ENCODE results near the gene CCBE1. TPM values are rescaled to one million over a fixed set of nuclear protein-coding genes. Genes with fewer than 3 reads are reported as not detected.
"Not testable (repeated sequence)": the region's sequence is repeated elsewhere in the genome, so short reads cannot be mapped to it uniquely, and the experiment has no call there.

The CCBE1 gene
- total RNA-seq, 1 donor from 2014 or later = 3.6 TPM

DNA sequence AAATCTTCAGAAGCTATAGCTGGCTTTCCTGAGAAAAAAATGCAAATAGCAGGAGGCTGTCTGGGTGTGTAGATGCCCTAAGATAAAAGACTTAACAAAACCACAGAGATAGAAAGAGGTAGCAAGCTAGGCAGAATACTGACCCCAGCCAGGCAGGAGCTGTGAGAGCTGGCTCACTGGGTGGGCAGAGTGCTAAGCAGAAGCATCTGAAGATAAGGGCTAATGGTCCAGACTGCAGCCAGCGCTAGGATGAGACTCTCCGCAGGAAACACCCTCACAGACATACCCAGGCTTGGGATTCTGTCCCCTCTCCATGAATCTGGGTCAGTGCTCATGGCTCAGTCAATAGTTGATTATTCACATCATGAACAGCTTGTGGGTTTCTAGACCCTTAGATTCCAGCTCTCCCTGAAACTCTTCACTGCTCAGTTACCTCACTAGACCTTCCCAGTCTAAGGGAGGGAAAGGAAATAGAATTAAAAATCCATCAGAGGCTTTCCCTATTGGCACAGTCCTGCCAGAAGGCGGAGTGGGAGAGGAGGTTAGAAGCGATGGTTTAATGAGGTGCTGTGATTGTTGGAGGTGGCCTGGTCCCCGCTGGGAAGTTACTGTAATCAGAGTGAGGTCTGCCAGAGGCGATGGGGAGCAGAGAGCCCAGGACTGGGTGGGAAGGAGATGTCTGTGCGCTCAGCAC is 21.4 kb upstream of the CCBE1 start:
- intact Hi-C loops (cut with DNase I) = no loop called here
- DNase-seq (ENCODE audit: missing footprints) (no peak), ATAC-seq (no peak)

DNA sequence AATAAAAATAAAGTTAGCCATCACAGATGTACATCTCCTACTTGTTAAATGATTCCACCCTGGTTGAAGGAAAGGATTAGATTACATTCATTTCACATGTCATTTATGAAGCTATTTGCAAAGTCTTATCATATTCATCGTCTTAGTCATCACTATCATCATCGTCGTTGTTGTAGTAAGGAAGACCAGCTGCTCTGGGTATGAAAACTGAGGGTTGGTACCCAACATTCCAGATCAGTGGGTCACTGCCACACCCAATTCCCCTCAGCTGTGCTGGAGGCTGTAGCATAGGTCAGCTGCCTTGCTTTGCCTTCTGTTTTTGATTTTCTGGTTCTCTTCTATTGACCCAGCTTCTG is 20.9 kb upstream of the CCBE1 start:
- ATAC-seq (no peak), DNase-seq (ENCODE audit: missing footprints) (no peak)
- intact Hi-C loops (cut with DNase I) = no loop called here

GRCh38 chr18:59717291-59717690 is 20.1 kb upstream of the CCBE1 start:
- ATAC-seq (no peak), DNase-seq (ENCODE audit: missing footprints) (no peak)
- intact Hi-C loops (cut with DNase I) = no loop called here

DNA sequence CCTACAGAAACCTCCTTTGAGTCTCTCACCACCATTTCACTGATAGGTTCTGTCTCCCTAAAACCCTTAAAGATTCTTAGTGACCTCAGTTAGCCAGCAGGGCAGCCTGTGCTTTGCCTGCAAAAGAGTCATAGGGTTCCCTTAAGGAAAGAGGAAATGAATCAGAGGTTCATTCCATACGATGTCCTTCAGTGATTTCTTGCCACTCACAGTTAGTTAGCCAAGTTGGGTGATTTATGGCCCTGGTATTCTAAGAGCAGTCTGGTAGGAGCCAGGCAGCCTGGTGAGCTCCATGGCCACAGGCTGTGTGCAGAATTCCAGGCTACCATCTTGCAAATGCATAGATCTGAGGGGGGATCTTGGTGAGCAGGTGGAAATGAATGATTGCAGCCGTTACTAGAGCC is 18.7 kb upstream of the CCBE1 start:
- DNase-seq (ENCODE audit: missing footprints) = no peak
- no peak for ATAC-seq
- intact Hi-C loops (cut with DNase I) = no loop called here

DNA sequence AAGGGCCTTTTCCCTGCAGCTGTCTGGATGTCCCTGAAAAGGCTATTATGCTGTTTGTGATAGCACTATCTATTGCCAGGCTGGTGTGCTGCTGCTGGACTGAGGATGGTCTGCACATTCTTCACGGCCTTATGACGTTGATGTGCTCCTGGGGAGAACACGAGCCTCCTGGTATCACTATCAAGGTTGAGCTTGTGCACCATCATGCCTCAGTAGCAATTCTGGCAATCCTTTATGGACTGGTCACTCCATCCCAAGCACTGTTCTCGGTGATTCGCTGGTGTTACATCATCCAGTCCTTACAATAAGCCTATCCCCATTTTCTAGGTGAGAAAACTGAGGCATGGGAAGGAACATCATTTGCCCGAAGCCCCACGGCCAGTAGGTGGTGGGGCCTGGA is 18.2 kb upstream of the CCBE1 start:
- intact Hi-C loops (cut with DNase I) = no loop called here
- no peak for ATAC-seq
- DNase-seq (ENCODE audit: missing footprints) = no peak

DNA sequence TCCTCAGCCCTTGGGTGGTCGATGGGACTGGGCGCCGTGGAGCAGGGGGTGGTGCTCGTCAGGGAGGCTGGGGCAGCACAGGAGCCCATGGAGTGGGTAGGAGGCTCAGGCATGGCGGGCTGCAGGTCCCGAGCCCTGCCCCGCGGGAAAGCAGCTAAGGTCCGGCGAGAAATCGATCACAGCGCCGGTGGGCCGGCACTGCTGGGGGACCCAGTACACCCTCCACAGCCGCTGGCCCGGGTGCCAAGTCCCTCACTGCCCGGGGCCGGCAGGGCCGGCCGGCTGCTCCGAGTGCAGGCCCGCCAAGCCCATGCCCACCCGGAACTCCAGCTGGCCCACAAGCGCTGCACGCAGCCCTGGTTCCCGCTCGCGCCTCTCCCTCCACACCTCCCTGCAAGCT is 16.9 kb upstream of the CCBE1 start:
- intact Hi-C loops (cut with DNase I); DNase-seq (ENCODE audit: missing footprints); ATAC-seq: not testable (repeated sequence)

GRCh38 chr18:59712311-59712710 is 15.1 kb upstream of the CCBE1 start:
- intact Hi-C loops (cut with DNase I) = no loop called here
- no peak for ATAC-seq

GRCh38 chr18:59708988-59709387 is 11.8 kb upstream of the CCBE1 start:
- no peak for ATAC-seq
- DNase-seq (ENCODE audit: missing footprints) = no peak
- intact Hi-C loops (cut with DNase I) = no loop called here

More at GRCh38 chr18:59712311-59712710, 15.1 kb upstream of the CCBE1 start:
- no peak for DNase-seq (ENCODE audit: missing footprints)

GRCh38 chr18:59707306-59707705 is 10.1 kb upstream of the CCBE1 start:
- DNase-seq (ENCODE audit: missing footprints) = no peak
- ATAC-seq = no peak
- intact Hi-C loops (cut with DNase I) = no loop called here

DNA sequence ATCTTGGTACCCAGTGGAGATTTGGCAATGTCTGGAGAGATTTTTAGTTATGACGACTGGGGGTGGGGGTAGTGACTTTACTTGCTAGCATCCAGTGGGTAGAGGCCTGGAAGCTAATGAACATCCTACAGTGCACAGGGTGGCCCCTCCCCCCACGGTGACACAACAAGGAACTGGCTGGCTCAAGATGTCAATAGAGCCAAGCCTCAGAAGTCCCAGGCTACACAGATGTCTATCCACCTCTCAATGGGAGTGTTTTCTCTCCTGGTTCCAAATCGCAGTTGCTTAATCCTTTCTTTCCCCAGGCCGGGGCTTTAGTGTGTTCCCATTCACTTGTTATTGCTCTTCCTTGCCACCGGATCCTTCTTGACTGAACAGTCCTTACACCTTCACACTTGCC is 9.3 kb upstream of the CCBE1 start:
- intact Hi-C loops (cut with DNase I) = no loop called here
- DNase-seq (ENCODE audit: missing footprints) (no peak), ATAC-seq (no peak)

GRCh38 chr18:59705145-59705544 is 7.9 kb upstream of the CCBE1 start:
- DNase-seq (ENCODE audit: missing footprints) = no peak
- ATAC-seq = no peak
- intact Hi-C loops (cut with DNase I) = no loop called here

- ATAC-seq (no peak), DNase-seq (ENCODE audit: missing footprints) (no peak)
- intact Hi-C loops (cut with DNase I) = no loop called here
Measured at GRCh38 chr18:59704146-59704545, 6.9 kb upstream of the CCBE1 start.

- ATAC-seq (no peak), DNase-seq (ENCODE audit: missing footprints) (no peak)
- intact Hi-C loops (cut with DNase I) = no loop called here
Measured at GRCh38 chr18:59701272-59701671, 4.0 kb upstream of the CCBE1 start.

DNA sequence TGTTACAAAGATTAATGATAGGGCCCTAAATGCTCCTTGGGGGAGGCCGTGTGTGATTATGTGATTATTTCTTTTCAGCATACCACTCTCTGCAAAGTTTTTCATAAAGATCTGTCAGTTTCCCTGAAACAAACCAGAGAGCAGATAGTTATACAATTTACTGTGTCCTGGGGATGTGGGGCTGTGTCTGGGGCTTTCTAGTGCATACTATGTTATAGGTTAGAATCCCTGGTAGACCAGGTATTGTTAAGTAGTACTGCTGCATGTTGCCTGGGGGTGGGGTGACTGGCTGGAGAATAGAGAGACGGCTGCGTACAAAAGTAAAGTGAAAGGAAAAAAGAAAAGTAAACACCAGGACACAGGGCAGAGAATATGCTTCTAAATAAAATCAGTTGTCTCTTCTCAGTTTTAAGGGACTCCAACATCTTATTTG is 3.3 kb upstream of the CCBE1 start:
- no peak for ATAC-seq
- intact Hi-C loops (cut with DNase I) = no loop called here
- no peak for DNase-seq (ENCODE audit: missing footprints)

DNA sequence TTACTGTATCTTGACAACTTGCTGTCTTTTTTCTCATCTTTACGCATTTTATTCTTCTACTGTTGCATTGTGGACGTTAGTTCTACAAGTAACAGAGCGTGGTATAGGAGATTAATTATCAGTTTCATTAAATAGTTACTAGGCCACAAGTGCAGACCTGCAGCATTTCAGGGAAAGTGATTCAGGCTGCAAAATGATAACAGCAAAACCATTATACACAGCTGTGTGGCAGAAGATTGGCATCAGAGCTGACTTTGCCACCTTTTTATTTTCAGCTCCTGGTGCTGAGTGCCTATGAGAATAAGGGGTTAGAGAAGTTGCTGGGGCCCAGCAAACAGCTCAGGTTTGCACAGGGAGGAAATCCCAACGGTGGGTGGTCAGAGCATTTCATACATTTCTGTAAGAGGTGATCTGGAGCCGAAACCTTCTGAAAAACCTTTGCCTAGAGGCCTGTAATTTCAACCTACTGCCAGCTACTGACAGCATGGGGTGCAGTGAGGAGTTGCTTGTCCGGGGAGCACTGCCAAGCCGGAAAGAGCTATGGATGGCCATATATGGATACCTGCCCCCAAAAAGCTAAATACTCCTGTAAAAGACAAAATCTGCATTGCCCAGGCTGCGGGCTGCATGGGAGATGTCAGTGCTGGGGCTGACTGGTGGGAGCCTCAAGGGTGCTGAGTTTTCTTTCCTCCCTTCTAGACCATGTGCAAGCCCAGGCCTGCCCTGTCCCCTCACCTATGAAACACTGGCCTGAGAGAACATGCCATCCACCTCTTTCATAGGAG is 2.7 kb upstream of the CCBE1 start:
- no peak for ATAC-seq
- intact Hi-C loops (cut with DNase I) = loop anchor here (5.0 to 10.0 kb wide), 3 partner anchors 122 to 243 kb away; no protein-coding TSS in a partner anchor

GRCh38 chr18:59699061-59699460 is 1.8 kb upstream of the CCBE1 start:
- DNase-seq (ENCODE audit: missing footprints) (no peak), ATAC-seq (no peak)
- intact Hi-C loops (cut with DNase I) = loop anchor here (5.0 to 10.0 kb wide), 3 partner anchors 123 to 242 kb away; no protein-coding TSS in a partner anchor

More for the DNA sequence above, 2.7 kb upstream of the CCBE1 start:
- DNase-seq (ENCODE audit: missing footprints) = no peak

DNA sequence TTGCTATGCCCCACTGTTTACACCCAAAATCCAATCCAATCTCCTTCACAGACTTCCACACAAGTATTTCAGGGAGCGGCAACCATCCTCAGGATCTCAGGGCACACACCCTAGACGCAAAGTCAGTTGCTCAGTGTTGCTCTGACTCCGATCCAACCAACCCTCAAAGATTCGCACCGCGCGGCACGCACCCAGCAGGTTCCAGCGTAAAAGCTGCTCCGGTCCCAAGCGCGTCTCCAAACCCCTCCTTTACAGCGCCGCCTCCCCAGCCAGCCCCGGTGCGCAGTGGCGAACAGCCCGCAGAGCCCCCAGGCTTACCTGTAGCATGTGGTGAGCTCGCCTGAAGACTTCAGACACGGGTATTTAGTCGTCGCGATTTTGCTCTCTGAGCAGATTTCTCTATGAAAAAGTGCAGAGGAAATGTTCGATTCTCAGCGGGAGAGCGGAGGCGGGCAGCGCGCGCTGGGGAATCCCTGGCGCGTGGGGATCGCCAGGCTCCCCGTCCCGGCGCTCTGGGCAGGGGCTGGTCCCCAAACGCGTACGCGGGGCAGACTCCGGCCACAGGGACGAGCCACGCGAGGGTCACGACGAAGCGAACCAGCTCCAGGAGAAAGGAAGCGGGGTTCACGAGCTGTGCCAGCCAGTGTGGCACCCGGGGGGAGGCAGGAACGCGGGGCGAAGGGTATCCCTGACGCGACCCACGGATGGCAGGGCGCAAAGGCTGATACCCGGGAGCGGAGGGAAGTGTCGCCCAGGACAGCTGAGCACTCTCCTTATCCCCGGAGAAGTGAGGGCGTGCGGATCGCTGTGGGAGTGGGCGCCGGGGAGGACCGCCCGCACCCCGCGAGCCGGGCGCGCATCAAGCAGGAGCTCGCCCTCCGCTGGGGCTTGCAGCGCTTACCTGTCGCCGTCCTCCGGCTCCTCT is 650 bp downstream of the CCBE1 start:
- DNase-seq (ENCODE audit: missing footprints) (no peak), ATAC-seq (peak; percentile 45)
- intact Hi-C loops (cut with DNase I) = loop anchor here (5.0 to 10.0 kb wide), 3 partner anchors 126 to 239 kb away; no protein-coding TSS in a partner anchor

DNA sequence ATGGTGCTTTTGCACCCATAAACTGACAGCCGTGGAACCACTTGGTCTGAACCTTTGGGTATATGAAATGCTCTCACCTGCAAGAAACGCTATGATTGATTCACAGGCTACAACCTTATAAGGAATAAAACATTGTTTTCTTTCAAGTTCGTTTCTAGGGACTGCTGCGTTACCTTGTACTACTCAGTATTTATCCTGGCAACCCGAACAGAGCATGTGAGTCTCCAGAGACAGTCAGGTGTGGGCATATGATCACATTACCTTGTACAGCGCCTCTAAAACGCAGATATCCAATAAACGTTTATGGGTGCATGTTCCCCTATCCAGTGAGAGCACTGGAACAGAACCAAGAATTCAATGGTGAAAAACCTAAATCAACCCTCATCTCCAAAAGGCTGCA is 1.7 kb downstream of the CCBE1 start:
- intact Hi-C loops (cut with DNase I) = loop anchor here (5.0 to 10.0 kb wide), 3 partner anchors 127 to 238 kb away; no protein-coding TSS in a partner anchor
- ATAC-seq = no peak
- DNase-seq (ENCODE audit: missing footprints) = no peak

DNA sequence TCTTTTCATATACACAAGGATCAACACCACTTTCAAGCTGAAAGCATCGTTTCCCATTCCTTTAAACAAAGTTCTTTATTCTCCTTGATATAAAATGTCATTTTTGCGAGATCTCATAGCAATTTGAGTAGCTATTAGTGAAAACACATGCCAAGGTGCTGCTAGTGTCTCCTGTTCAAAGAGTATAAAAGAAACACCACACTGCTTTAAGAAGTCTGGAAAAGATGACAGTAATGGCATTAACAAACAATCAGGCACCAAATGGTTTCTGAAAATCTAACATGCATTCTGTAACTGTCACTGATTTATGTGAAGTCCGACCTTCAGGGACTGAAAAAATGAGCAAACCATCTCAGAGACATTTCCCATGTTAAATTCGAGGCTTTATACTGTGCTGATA is 2.4 kb downstream of the CCBE1 start:
- intact Hi-C loops (cut with DNase I) = loop anchor here (5.0 to 10.0 kb wide), 3 partner anchors 127 to 238 kb away; no protein-coding TSS in a partner anchor
- ATAC-seq = no peak
- no peak for DNase-seq (ENCODE audit: missing footprints)
